Sigmoid colon (tissue), 7 donors: Measurements from ENCODE around the gene PHF1. TPM values are rescaled to one million over a fixed set of nuclear protein-coding genes. Genes with fewer than 3 reads are reported as not detected.
A peak's percentile ranks its signal among the peaks of the same experiment; 100 is the strongest.

Experiments
- DNase-seq: peaks from one replicate; pipeline ENCODE4 v3.0.0-alpha.2; 2019
- H3K27ac ChIP-seq, 4 donors: fragments of 200-600 bp; sonication (generic); one replicate each; pipeline ENCODE4 v1.5.1; 2016 to 2019; ENCODE audit warnings: mild to moderate bottlenecking in 1 of 4
- H3K27me3 ChIP-seq, 3 donors: fragments of 200-600 bp; sonication (generic); one replicate each; pipeline ENCODE4 v1.5.1; 2019; ENCODE audit warnings: mild to moderate bottlenecking in 1 of 3
- H3K36me3 ChIP-seq, 4 donors: fragments of 200-600 bp; sonication (generic); one replicate each; pipeline ENCODE4 v1.5.1; 2016 to 2019
- H3K4me1 ChIP-seq, 4 donors: fragments of 200-600 bp; sonication (generic); one replicate each; pipeline ENCODE4 v1.5.1; 2017 to 2019
- H3K4me3 ChIP-seq, 4 donors: fragments of 200-600 bp; sonication (generic); one replicate each; pipeline ENCODE4 v1.5.1; 2017 to 2019; ENCODE audit warnings: mild to moderate bottlenecking in 2 of 4, moderate library complexity in 1 of 4
- H3K9me3 ChIP-seq, 4 donors: fragments of 200-600 bp in 3 of 4; sonication (generic) in 3 of 4; one replicate each; pipeline versions ENCODE4 v1.5.1 to v1.6.1; 2013 to 2019
- EP300 ChIP-seq, 4 donors: sonication (generic); formaldehyde crosslinking; IDR thresholded peaks; one replicate each; pipeline ENCODE4 v1.6.1; 2017; ENCODE audit warnings: antibody characterized with exemption in 4 of 4
- POLR2A ChIP-seq, 2 donors: fragments of 450-650 bp; IDR thresholded peaks; one replicate each; pipeline ENCODE4 v1.6.1; 2016; ENCODE audit warnings: antibody characterized with exemption in 2 of 2, mild to moderate bottlenecking in 2 of 2, moderate library complexity in 2 of 2
- POLR2AphosphoS5 ChIP-seq, 4 donors: sonication (generic); formaldehyde crosslinking; IDR thresholded peaks; one replicate each; pipeline ENCODE4 v1.6.1; 2017; ENCODE audit warnings: antibody characterized with exemption in 4 of 4
- WGBS, 2 donors: extraction: QIAGEN DNeasy Blood & Tissue Kit; methylation state at CpG; one replicate each; pipeline ENCODE4 v1.1.7; 2013; 5-methylcytosine and 5-hydroxymethylcytosine counted together
- intact Hi-C: fragments of 100-400 bp; cut with DNase I; formaldehyde crosslinking; loops from one replicate; pipeline ENCODE4 v1.15.1; 2023
- polyA plus RNA-seq, 3 donors: library from polyadenylated mRNA; stranded (reverse); fragments of 200-250 nt; gene quantifications; one replicate each; pipeline ENCODE4 v1.2.3, GENCODE V29; 2013
- total RNA-seq, 4 donors: library from RNA; depleted of rRNA; stranded (reverse); fragments of >200 nt; gene quantifications; one replicate each; pipeline ENCODE4 v1.1.0, GENCODE V29; 2016
- TF ChIP-seq, protein P1 (sequence below), 4 experiments: fragments of 450-650 bp in 3 of 4; fragments of 200-600 bp in 1 of 4; IDR thresholded peaks; one replicate each; pipeline ENCODE4 v1.5.1; 2016 to 2019; ENCODE audit warnings: antibody characterized with exemption in 4 of 4, mild to moderate bottlenecking in 3 of 4, moderate library complexity in 2 of 4
- donor health status: healthy with polysubstance abuse.
- donor health status: Bipolar disorder and iron deficiency.
- donor health status: healthy.

The PHF1 gene
- total and polyA plus RNA-seq, 7 donors: 22.4 to 82.3 (median 57.1) TPM

DNA sequence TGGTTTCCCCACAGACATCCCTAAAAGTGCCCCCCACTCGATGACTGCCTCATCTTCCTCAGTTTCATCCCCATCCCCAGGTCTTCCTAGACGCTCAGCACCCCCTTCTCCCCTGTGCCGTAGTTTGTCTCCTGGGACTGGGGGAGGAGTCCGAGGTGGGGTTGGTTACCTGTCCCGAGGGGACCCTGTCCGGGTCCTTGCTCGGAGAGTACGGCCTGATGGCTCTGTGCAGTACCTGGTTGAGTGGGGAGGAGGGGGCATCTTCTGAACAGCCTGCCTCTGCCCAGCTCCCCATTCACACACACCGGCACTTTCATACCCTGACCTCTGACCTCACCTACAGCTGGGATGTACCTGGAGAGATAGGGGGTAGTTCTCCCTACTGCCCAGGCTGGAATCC is 5.0 kb downstream of the PHF1 start:
- Histone ChIP-seq H3K4me1 (peaks cover 0 to 66% (median 57%) of the 10 kb centered on the region in 4 donors), H3K36me3 (peaks cover 12 to 48% (median 29%) of the 10 kb centered on the region in 4 donors), H3K9me3 (no peaks in the 10 kb centered on the region), H3K4me3 (no peak overlapping the region), H3K27ac (peak overlapping the region in 3 of 4 donors; percentile 93 to 97 (median 95)), H3K27me3 (no peaks in the 10 kb centered on the region)
- TF ChIP-seq EP300 (IDR thresholded peaks at IDR 0.05) (no peak), POLR2AphosphoS5 (IDR thresholded peaks at IDR 0.05) (no peak), POLR2A (IDR thresholded peaks at IDR 0.05) (no peak)
- TF ChIP-seq, protein P1, sequence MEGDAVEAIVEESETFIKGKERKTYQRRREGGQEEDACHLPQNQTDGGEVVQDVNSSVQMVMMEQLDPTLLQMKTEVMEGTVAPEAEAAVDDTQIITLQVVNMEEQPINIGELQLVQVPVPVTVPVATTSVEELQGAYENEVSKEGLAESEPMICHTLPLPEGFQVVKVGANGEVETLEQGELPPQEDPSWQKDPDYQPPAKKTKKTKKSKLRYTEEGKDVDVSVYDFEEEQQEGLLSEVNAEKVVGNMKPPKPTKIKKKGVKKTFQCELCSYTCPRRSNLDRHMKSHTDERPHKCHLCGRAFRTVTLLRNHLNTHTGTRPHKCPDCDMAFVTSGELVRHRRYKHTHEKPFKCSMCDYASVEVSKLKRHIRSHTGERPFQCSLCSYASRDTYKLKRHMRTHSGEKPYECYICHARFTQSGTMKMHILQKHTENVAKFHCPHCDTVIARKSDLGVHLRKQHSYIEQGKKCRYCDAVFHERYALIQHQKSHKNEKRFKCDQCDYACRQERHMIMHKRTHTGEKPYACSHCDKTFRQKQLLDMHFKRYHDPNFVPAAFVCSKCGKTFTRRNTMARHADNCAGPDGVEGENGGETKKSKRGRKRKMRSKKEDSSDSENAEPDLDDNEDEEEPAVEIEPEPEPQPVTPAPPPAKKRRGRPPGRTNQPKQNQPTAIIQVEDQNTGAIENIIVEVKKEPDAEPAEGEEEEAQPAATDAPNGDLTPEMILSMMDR (IDR thresholded peaks at IDR 0.05): no peak
- 84 to 86% methylated on average over 9 of the region's 9 CpGs for WGBS, 2 donors
- DNase-seq: no peak
- intact Hi-C loops: loop anchor here (5.0 to 10.0 kb wide), 2 partner anchors 444 to 1221 kb away; partner anchors contain the start of genes GPSM3 and PBX2

DNA sequence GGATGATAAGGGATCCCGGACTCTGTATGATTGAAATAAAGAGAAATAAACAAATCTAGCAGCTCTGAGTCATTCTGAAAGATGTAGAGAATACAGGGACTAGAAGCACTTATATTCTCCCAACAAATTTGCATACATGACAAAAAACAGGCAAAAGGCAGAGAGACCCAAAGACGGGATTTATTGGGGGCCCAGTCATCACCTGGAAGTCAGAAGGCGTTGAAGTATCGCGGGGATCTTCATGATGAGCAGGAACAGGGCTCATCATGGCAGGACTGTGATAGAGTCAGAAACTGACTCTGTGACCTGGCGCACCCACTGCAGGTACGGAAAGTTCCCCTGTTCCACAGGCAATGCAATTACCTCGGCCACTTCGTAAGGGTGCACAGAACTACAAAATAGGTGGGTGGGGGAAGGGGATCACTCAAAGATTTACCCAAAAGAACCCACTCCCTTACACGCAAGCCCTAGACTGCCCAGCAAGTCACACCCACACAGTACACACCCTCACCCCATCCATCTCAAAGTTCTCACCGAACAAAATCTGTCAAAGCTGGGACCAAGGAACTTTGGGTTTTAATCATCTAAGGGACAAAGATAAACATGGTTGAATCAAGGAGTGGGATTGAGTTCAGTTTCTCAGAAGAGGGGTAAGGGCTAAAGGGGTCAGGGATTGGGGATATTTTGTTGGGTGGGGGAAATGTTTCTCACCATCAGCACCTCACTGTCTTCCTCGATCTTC is 5.7 kb downstream of the PHF1 start:
- peaks cover 0 to 64% (median 55%) of the 10 kb centered on the region in 4 donors for H3K4me1 ChIP-seq
- no peak for DNase-seq
- TF ChIP-seq EP300 (IDR thresholded peaks at IDR 0.05) (no peak), POLR2AphosphoS5 (IDR thresholded peaks at IDR 0.05) (no peak), POLR2A (IDR thresholded peaks at IDR 0.05) (no peak)
- TF ChIP-seq, protein P1 (IDR thresholded peaks at IDR 0.05): no peak
- intact Hi-C loops: loop anchor here (5.0 to 10.0 kb wide), 2 partner anchors 444 to 1222 kb away; partner anchors contain the start of genes GPSM3 and PBX2
- peaks cover 12 to 48% (median 29%) of the 10 kb centered on the region in 4 donors for H3K36me3 ChIP-seq
- peak overlapping the region in 3 of 4 donors; percentile 59 to 76 (median 61) for H3K4me3 ChIP-seq
- 48 to 56% methylated on average over 12 of the region's 12 CpGs for WGBS, 2 donors
- peak overlapping the region; percentile 93 to 97 (median 96) for H3K27ac ChIP-seq
- H3K9me3 ChIP-seq: no peaks in the 10 kb centered on the region
- H3K27me3 ChIP-seq: no peaks in the 10 kb centered on the region

DNA sequence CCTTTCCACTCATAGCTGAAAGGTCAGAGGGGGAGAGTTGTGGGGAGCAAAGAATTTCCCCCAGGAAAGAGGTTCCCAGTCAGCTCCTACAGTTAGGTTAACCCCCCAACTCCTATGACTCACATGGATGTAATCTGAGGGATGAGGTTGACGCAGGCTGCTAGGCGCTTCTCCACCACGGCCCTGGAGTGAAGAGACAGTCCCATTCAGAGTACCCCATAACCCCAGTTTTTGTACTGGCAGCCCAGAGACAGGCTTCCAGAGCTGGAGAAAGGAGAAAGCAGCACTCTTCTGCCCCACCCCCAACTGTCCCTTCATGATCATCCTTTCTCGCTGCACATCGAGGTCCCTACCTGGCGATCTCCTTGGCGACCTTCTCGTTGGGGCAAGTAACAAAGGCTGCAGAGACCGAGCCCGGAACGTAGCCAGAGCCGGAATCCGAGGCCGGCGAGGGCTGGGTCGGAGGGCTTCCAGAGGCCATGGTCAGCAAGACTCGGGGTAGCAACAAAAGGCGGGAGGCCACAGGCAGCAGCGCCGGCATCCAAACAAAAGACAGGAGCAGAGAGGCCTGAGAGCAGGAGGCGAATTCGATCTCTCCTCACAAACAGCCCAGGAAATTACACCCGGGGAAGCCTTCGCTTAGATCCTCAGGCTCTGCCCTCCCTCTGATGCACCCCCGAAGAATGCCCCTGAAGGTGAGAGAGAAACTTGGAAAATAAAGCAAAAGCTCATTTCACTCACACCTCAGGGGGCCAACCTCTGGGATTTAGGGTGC is 6.5 kb downstream of the PHF1 start:
- DNase-seq: no peak
- no peaks in the 10 kb centered on the region for H3K27me3 ChIP-seq
- TF ChIP-seq, protein P1 (IDR thresholded peaks at IDR 0.05): no peak
- TF ChIP-seq POLR2AphosphoS5 (IDR thresholded peaks at IDR 0.05) (no peak), EP300 (IDR thresholded peaks at IDR 0.05) (no peak), POLR2A (IDR thresholded peaks at IDR 0.05) (no peak)

DNA sequence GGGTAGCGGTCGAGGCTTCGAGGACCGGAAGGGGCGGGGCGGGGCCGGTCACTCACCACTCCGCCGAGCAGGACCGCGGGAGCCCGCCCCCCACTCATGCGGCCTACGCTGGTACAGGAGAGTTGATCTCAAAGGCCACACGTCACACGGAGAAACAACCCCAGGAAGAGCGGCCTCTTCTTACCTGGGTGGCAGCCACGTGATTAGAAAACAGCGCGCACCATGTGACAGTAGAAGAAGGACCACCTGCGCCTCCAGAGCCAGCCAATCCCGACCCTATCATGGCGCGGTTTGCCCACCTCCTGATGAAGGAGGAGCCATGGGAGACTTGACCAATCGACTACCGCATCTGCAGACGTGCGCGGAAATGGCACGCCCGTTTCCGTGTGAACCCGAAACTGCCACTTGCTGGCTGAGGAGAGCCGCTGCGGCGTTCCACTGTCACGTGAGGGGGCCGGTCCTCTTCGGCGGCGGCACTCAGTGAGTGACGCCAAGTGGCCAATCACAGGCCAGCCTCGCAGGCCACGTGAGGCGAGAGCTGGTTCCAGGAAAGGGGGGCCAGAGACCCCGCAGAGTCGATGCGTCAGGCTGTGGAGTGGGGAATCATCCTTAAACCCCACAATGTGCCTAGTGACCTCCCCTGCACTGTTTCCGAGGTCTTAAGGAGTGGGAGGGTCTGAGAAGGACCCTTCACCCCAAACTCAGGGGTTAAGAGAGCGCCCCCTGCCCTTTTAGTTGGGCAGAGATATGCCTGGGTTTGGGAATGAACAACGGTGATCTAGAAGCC is 7.3 kb downstream of the PHF1 start, which contains the start of gene CUTA:
CUTA (minus strand) TSS at position 205 of the 787 bp plus-strand sequence; CDS start at position 98, 107 bp downstream.
- Histone ChIP-seq H3K4me3 (peak within 1 kb of the TSS; percentile 59 to 76 (median 62)), H3K27me3 (no peaks in the 10 kb centered on the region), H3K9me3 (no peaks in the 10 kb centered on the region), H3K27ac (peak within 1 kb of the TSS; percentile 93 to 97 (median 96)), H3K4me1 (peaks cover 0 to 48% (median 42%) of the 10 kb centered on the region in 4 donors), H3K36me3 (peaks cover 6 to 36% (median 19%) of the 10 kb centered on the region in 4 donors)
- 0% methylated on average over 51 of the region's 51 CpGs for WGBS, 2 donors
- peak; percentile 100 for DNase-seq
- TF ChIP-seq POLR2AphosphoS5 (IDR thresholded peaks at IDR 0.05): peak; percentile 90 to 97 (median 95)
- TF ChIP-seq POLR2A (IDR thresholded peaks at IDR 0.05): peak; percentile 80 to 89
- TF ChIP-seq, protein P1 (IDR thresholded peaks at IDR 0.05): peak in 1 of 4 experiments; percentile 23
- peak in 1 of 4 donors; percentile 84 for TF ChIP-seq EP300 (IDR thresholded peaks at IDR 0.05)
- intact Hi-C loops: loop anchor here (5.0 to 10.0 kb wide), 2 partner anchors 446 to 1223 kb away; partner anchors contain the start of genes GPSM3 and PBX2

More for the DNA sequence above, 6.5 kb downstream of the PHF1 start:
- Histone ChIP-seq H3K4me1 (peaks cover 0 to 56% (median 48%) of the 10 kb centered on the region in 4 donors), H3K4me3 (peak overlapping the region; percentile 59 to 76 (median 62)), H3K27ac (peak overlapping the region; percentile 93 to 97 (median 96)), H3K36me3 (peaks cover 12 to 44% (median 27%) of the 10 kb centered on the region in 4 donors), H3K9me3 (no peaks in the 10 kb centered on the region)
- intact Hi-C loops: loop anchor here (5.0 to 10.0 kb wide), 2 partner anchors 445 to 1223 kb away; partner anchors contain the start of genes GPSM3 and PBX2
- 1 to 2% methylated on average over 25 of the region's 25 CpGs for WGBS, 2 donors
